Measurements from ENCODE around the gene NCAM1.

DNA sequence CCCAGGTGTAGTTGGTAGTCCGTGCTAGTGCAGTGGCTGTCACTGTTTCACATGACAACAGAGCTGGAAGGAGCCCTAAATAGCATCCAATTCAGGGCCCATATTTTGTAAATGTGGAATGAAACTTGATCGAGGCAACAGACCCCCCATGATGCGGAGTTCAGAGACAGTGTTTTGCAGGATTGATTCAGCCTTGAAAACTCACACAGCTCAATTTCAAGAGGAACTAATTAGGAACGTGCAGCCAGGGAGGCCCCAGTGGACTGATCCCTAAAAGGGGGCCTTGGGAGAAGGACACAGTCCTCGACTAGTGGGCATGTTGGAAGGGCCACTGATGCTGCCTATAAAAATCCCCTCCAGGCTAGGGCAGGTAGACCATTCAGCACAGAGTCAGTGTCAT is 292.2 kb downstream of the NCAM1 start:
- TF ChIP-seq YY1 (tag by site-specific recombination; IDR thresholded peaks at IDR 0.05) (no peak), OSR2 (tag by site-specific recombination; IDR thresholded peaks at IDR 0.05) (no peak), GLIS1 (tag by site-specific recombination; IDR thresholded peaks at IDR 0.05) (no peak), HOXA7 (CRISPR knock-in tag; IDR thresholded peaks at IDR 0.05; ENCODE audit: borderline replicate concordance) (no peak)
- TF ChIP-seq, protein P1, sequence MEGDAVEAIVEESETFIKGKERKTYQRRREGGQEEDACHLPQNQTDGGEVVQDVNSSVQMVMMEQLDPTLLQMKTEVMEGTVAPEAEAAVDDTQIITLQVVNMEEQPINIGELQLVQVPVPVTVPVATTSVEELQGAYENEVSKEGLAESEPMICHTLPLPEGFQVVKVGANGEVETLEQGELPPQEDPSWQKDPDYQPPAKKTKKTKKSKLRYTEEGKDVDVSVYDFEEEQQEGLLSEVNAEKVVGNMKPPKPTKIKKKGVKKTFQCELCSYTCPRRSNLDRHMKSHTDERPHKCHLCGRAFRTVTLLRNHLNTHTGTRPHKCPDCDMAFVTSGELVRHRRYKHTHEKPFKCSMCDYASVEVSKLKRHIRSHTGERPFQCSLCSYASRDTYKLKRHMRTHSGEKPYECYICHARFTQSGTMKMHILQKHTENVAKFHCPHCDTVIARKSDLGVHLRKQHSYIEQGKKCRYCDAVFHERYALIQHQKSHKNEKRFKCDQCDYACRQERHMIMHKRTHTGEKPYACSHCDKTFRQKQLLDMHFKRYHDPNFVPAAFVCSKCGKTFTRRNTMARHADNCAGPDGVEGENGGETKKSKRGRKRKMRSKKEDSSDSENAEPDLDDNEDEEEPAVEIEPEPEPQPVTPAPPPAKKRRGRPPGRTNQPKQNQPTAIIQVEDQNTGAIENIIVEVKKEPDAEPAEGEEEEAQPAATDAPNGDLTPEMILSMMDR (tag by site-specific recombination; IDR thresholded peaks at IDR 0.05): no peak

Measured in HEK293 (cell line).